HepG2 (cell line): ENCODE measurements around the gene PSMA7. TPM values are rescaled to one million over a fixed set of nuclear protein-coding genes. Genes with fewer than 3 reads are reported as not detected.

Experiments used
- CHD4 ChIP-seq: fragments of 200-600 bp; sonication (generic); IDR thresholded peaks from 2 replicates; pipeline ENCODE4 v1.7.0; 2017; ENCODE audit warnings: mild to moderate bottlenecking, low read length, borderline replicate concordance
- CREBL2 ChIP-seq: sonication (generic); formaldehyde crosslinking; IDR thresholded peaks from 2 replicates; pipeline ENCODE4 v1.8.1; 2023; ENCODE audit warnings: missing genetic modification reagents, mild to moderate bottlenecking, borderline replicate concordance
- ESRRA ChIP-seq: sonication (generic); formaldehyde crosslinking; IDR thresholded peaks from 2 replicates; pipeline ENCODE4 v1.5.1; 2020; ENCODE audit warnings: mild to moderate bottlenecking, low read depth, missing genetic modification reagents
- FOXA3 ChIP-seq: IDR thresholded peaks from 2 replicates; pipeline ENCODE4 v1.6.1; 2016; ENCODE audit warnings: missing genetic modification reagents, missing compliant biosample characterization
- IRF2 ChIP-seq: IDR thresholded peaks from 2 replicates; pipeline ENCODE4 v1.6.1; 2018; ENCODE audit warnings: missing genetic modification reagents, missing compliant biosample characterization
- KDM5B ChIP-seq: sonication (generic); formaldehyde crosslinking; IDR thresholded peaks from 2 replicates; pipeline ENCODE4 v1.4.0; 2020; ENCODE audit warnings: missing genetic modification reagents, mild to moderate bottlenecking, borderline replicate concordance
- MAZ ChIP-seq, 2 experiments: sonication (generic) in 1 of 2; formaldehyde crosslinking in 1 of 2; IDR thresholded peaks; 2 replicates each; pipeline versions ENCODE4 v1.5.0 to v1.6.1; 2012 to 2020; ENCODE audit warnings: low read depth in 2 of 2, mild to moderate bottlenecking in 2 of 2, borderline replicate concordance in 1 of 2, improper control_type of control experiment in 1 of 2, low read length in 1 of 2, missing genetic modification reagents in 1 of 2, moderate library complexity in 1 of 2
- PHF21A ChIP-seq: sonication (generic); formaldehyde crosslinking; IDR thresholded peaks from 2 replicates; pipeline ENCODE4 v1.5.0; 2020; ENCODE audit warnings: mild to moderate bottlenecking, missing genetic modification reagents
- SNAI1 ChIP-seq: sonication (generic); formaldehyde crosslinking; IDR thresholded peaks from 2 replicates; pipeline ENCODE4 v1.5.0; 2020; ENCODE audit warnings: mild to moderate bottlenecking, missing genetic modification reagents, borderline replicate concordance
- SUZ12 ChIP-seq: fragments of 150-350 bp; IDR thresholded peaks from 2 replicates; pipeline ENCODE4 v1.6.1; 2014; ENCODE audit warnings: low read depth, low read length
- ZC3H13 ChIP-seq: sonication (generic); formaldehyde crosslinking; IDR thresholded peaks from 2 replicates; pipeline ENCODE4 v1.8.1; 2023; ENCODE audit warnings: mild to moderate bottlenecking, missing genetic modification reagents, moderate library complexity
- ZNF329 ChIP-seq: sonication (generic); formaldehyde crosslinking; IDR thresholded peaks from 2 replicates; pipeline ENCODE4 v1.9.0; 2021; ENCODE audit warnings: low read depth, mild to moderate bottlenecking, missing genetic modification reagents
- ZNF7 ChIP-seq: IDR thresholded peaks from 2 replicates; pipeline ENCODE4 v1.6.1; 2016; ENCODE audit warnings: missing biosample characterization, missing genetic modification reagents
- polyA plus RNA-seq, 8 experiments: library from polyadenylated mRNA; depleted of rRNA in 3 of 8; stranded (reverse) in 7 of 8; unstranded in 1 of 8; fragments of >200 nt; fragmentation: Illumina TruSeq in 4 of 8; extraction: Trizol in 4 of 8; gene quantifications; 2 replicates each; pipeline versions ENCODE4 v1.2.1 to v1.2.3, GENCODE V29; 2011 to 2016; ENCODE audit warnings: low read depth in 4 of 8, missing spikeins in 1 of 8, mixed read lengths in 1 of 8; ENCODE audit not compliant: insufficient read depth in 1 of 8
- total RNA-seq, 5 experiments: library from RNA; depleted of rRNA; stranded (reverse); fragments of >200 nt; fragmentation: Illumina TruSeq; extraction: Trizol; gene quantifications; 2 replicates each; pipeline ENCODE4 v1.2.3, GENCODE V29; 2016; ENCODE audit warnings: low read depth in 1 of 5
- TF ChIP-seq, protein P1 (sequence below): sonication (generic); formaldehyde crosslinking; IDR thresholded peaks from 2 replicates; pipeline ENCODE4 v1.5.1; 2020; ENCODE audit warnings: mild to moderate bottlenecking, missing genetic modification reagents, borderline replicate concordance
- TF ChIP-seq, protein P2 (sequence below): sonication (generic); formaldehyde crosslinking; IDR thresholded peaks from 2 replicates; pipeline ENCODE4 v1.5.1; 2020; ENCODE audit warnings: missing genetic modification reagents, mild to moderate bottlenecking, borderline replicate concordance
- TF ChIP-seq, protein P3 (sequence below): sonication (generic); formaldehyde crosslinking; IDR thresholded peaks from 2 replicates; pipeline ENCODE4 v1.8.1; 2023; ENCODE audit warnings: mild to moderate bottlenecking, missing genetic modification reagents, borderline replicate concordance
- TF ChIP-seq, protein P4 (sequence below): sonication (generic); formaldehyde crosslinking; IDR thresholded peaks from 2 replicates; pipeline ENCODE4 v1.5.0; 2020; ENCODE audit warnings: mild to moderate bottlenecking, missing genetic modification reagents, borderline replicate concordance

Gene PSMA7
- total and polyA plus RNA-seq, 2 of the 13 experiments (the other 11 are each of a cell fraction or from before 2014, with no cell fraction given), result 531 to 631 TPM

DNA sequence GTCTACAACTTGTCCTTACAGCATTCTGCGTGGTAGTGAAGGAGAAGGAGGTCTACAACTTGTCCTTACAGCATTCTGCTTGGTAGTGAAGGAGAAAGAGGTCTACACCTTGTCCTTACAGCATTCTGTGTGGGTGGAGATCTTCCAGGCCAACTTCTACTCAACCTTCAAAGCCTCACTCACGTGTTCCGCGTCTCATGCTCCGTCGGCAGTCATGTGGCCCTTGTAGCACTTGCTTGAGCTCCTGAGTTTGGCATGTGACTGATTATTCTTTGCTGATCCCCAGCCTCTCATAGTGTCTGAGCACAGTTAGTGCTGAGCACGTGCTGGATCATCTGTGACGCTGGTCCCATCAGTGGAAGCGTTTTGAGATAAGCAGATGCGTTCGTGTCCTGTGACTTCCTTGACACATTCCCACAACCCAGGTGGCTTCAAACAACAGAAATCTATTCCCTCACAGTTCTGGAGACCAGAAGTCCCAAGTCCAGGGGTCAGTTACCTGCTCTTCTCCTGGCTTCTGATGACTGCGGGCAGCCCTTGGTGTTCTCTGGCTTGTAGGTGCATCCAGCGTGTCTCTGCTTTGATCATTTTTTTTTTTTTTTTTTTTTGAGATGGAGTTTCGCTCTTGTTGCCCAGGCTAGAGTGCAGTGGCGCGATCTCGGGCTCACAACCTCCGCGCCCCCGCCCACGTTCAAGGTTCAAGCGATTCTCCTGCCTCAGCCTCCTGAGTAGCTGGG is 3.0 kb upstream of the PSMA7 start (continued):
- no peak for TF ChIP-seq ZNF329 (CRISPR knock-in tag)
- no peak for TF ChIP-seq SNAI1 (CRISPR knock-in tag)
- TF ChIP-seq, protein P1, sequence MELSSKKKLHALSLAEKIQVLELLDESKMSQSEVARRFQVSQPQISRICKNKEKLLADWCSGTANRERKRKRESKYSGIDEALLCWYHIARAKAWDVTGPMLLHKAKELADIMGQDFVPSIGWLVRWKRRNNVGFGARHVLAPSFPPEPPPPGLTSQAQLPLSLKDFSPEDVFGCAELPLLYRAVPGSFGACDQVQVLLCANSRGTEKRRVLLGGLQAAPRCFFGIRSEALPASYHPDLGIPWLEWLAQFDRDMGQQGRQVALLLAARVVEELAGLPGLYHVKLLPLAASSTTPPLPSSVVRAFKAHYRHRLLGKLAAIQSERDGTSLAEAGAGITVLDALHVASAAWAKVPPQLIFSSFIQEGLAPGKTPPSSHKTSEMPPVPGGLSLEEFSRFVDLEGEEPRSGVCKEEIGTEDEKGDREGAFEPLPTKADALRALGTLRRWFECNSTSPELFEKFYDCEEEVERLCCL (CRISPR knock-in tag), result peak; percentile 87; the same call in 1 of the 2 replicates
- no peak for TF ChIP-seq MAZ (IDR thresholded peaks at IDR 0.05; ENCODE audit: borderline replicate concordance, low read depth, low read length)
- TF ChIP-seq MAZ (CRISPR knock-in tag; IDR thresholded peaks at IDR 0.05; ENCODE audit: low read depth), result no peak
- TF ChIP-seq ZNF7 (CRISPR knock-in tag), result 0 out of 2 replicates have a peak, but pooled peaks have one; percentile 17
- TF ChIP-seq, protein P2, sequence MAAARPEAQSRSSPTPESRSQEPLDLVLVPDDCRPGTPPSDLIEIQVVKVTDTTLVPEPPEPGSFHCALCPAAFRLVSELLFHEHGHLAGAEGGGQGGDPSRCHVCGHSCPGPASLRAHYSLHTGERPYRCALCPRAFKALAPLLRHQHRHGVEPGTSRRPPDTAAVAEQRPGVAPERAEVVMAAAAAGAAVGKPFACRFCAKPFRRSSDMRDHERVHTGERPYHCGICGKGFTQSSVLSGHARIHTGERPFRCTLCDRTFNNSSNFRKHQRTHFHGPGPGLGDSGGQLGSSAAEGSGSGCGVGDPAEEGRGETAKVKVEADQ (CRISPR knock-in tag), result peak; percentile 79; the same call in 1 of the 2 replicates
- TF ChIP-seq, protein P3, sequence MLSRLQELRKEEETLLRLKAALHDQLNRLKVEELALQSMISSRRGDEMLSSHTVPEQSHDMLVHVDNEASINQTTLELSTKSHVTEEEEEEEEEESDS (CRISPR knock-in tag), result no peak
- peak; percentile 52; the same call in 1 of the 2 replicates for TF ChIP-seq IRF2 (CRISPR knock-in tag)
- 0 out of 2 replicates have a peak, but pooled peaks have one; percentile 73 for TF ChIP-seq CREBL2
- 0 out of 2 replicates have a peak, but pooled peaks have one; percentile 40 for TF ChIP-seq ZC3H13
- peak; percentile 59; the same call in 1 of the 2 replicates for TF ChIP-seq FOXA3
- TF ChIP-seq, protein P4, sequence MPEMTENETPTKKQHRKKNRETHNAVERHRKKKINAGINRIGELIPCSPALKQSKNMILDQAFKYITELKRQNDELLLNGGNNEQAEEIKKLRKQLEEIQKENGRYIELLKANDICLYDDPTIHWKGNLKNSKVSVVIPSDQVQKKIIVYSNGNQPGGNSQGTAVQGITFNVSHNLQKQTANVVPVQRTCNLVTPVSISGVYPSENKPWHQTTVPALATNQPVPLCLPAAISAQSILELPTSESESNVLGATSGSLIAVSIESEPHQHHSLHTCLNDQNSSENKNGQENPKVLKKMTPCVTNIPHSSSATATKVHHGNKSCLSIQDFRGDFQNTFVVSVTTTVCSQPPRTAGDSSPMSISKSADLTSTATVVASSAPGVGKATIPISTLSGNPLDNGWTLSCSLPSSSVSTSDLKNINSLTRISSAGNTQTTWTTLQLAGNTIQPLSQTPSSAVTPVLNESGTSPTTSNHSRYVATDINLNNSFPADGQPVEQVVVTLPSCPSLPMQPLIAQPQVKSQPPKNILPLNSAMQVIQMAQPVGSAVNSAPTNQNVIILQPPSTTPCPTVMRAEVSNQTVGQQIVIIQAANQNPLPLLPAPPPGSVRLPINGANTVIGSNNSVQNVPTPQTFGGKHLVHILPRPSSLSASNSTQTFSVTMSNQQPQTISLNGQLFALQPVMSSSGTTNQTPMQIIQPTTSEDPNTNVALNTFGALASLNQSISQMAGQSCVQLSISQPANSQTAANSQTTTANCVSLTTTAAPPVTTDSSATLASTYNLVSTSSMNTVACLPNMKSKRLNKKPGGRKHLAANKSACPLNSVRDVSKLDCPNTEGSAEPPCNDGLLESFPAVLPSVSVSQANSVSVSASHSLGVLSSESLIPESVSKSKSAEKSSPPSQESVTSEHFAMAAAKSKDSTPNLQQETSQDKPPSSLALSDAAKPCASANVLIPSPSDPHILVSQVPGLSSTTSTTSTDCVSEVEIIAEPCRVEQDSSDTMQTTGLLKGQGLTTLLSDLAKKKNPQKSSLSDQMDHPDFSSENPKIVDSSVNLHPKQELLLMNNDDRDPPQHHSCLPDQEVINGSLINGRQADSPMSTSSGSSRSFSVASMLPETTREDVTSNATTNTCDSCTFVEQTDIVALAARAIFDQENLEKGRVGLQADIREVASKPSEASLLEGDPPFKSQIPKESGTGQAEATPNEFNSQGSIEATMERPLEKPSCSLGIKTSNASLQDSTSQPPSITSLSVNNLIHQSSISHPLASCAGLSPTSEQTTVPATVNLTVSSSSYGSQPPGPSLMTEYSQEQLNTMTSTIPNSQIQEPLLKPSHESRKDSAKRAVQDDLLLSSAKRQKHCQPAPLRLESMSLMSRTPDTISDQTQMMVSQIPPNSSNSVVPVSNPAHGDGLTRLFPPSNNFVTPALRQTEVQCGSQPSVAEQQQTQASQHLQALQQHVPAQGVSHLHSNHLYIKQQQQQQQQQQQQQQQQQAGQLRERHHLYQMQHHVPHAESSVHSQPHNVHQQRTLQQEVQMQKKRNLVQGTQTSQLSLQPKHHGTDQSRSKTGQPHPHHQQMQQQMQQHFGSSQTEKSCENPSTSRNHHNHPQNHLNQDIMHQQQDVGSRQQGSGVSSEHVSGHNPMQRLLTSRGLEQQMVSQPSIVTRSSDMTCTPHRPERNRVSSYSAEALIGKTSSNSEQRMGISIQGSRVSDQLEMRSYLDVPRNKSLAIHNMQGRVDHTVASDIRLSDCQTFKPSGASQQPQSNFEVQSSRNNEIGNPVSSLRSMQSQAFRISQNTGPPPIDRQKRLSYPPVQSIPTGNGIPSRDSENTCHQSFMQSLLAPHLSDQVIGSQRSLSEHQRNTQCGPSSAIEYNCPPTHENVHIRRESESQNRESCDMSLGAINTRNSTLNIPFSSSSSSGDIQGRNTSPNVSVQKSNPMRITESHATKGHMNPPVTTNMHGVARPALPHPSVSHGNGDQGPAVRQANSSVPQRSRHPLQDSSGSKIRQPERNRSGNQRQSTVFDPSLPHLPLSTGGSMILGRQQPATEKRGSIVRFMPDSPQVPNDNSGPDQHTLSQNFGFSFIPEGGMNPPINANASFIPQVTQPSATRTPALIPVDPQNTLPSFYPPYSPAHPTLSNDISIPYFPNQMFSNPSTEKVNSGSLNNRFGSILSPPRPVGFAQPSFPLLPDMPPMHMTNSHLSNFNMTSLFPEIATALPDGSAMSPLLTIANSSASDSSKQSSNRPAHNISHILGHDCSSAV (CRISPR knock-in tag), result no peak
- no peak for TF ChIP-seq CHD4
- TF ChIP-seq PHF21A (CRISPR knock-in tag), result peak; percentile 76
- peak; percentile 71; the same call in 1 of the 2 replicates for TF ChIP-seq KDM5B (CRISPR knock-in tag)
- TF ChIP-seq ESRRA, result peak; percentile 84; the same call in 1 of the 2 replicates
- no peak for TF ChIP-seq SUZ12
